ENCODE measurements around the gene SEMA5B.

- TF ChIP-seq SPI1 (IDR thresholded peaks at IDR 0.05; ENCODE audit: low read depth, low read length) (no peak), POLR2A (IDR thresholded peaks at IDR 0.05; ENCODE audit: low read depth, low read length) (no peak), POLR2AphosphoS5 (IDR thresholded peaks at IDR 0.05; ENCODE audit: low read depth, low read length) (no peak), POU2F2 (IDR thresholded peaks at IDR 0.05; ENCODE audit: low read depth, low read length) (no peak), TAF1 (IDR thresholded peaks at IDR 0.05; ENCODE audit: low read depth, low read length) (no peak), PAX5 (IDR thresholded peaks at IDR 0.05; ENCODE audit: insufficient read depth, low read length, severe bottlenecking) (no peak)
Observed at GRCh38 chr3:123058505-123058904, 30.9 kb upstream of the SEMA5B start.
